HFFc6 (cell line): ENCODE results near the gene PTPRM. TPM values are rescaled to one million over a fixed set of nuclear protein-coding genes. Genes with fewer than 3 reads are reported as not detected.

Experiments used
- DNase-seq: peaks from one replicate; pipeline ENCODE4 v3.0.0-alpha.2; 2018
- H3K27ac Mint-ChIP-seq: 2 replicates; pipeline ENCODE4 v1.8.0; 2020; ENCODE audit warnings: mild to moderate bottlenecking, mixed read lengths
- H3K27me3 Mint-ChIP-seq: 2 replicates; pipeline ENCODE4 v1.8.0; 2021; ENCODE audit warnings: mild to moderate bottlenecking, moderate library complexity, mixed read lengths; ENCODE audit not compliant: insufficient read depth
- H3K36me3 Mint-ChIP-seq: 2 replicates; pipeline ENCODE4 v1.8.0; 2021; ENCODE audit warnings: low read depth, mixed read lengths
- H3K4me1 Mint-ChIP-seq: 2 replicates; pipeline ENCODE4 v1.8.0; 2020; ENCODE audit warnings: low read depth, mixed read lengths
- H3K4me3 Mint-ChIP-seq: 2 replicates; pipeline ENCODE4 v1.8.0; 2020; ENCODE audit warnings: mild to moderate bottlenecking, moderate library complexity, mixed read lengths
- H3K9me3 Mint-ChIP-seq: 2 replicates; pipeline ENCODE4 v1.8.0; 2020; ENCODE audit warnings: mild to moderate bottlenecking, mixed read lengths
- total RNA-seq, 6 experiments: library from RNA; stranded (reverse); fragmentation: NEBNext Ultra II Directional; extraction: Animal tissue kit (Norgen Biotek cat#: 25700); gene quantifications; 2 replicates in 1 of 6; 3 replicates in 5 of 6; pipeline ENCODE4 v1.2.3, GENCODE V29; 2021
- TF ChIP-seq, protein P1 (sequence below): fragments of 200-600 bp; sonication (generic); IDR thresholded peaks from 2 replicates; pipeline ENCODE4 v1.5.0; 2021; ENCODE audit warnings: antibody characterized with exemption, mild to moderate bottlenecking

Gene PTPRM
- total RNA-seq, 6 experiments from 2014 or later: 39.4 to 49.8 (median 43.8) TPM

DNA sequence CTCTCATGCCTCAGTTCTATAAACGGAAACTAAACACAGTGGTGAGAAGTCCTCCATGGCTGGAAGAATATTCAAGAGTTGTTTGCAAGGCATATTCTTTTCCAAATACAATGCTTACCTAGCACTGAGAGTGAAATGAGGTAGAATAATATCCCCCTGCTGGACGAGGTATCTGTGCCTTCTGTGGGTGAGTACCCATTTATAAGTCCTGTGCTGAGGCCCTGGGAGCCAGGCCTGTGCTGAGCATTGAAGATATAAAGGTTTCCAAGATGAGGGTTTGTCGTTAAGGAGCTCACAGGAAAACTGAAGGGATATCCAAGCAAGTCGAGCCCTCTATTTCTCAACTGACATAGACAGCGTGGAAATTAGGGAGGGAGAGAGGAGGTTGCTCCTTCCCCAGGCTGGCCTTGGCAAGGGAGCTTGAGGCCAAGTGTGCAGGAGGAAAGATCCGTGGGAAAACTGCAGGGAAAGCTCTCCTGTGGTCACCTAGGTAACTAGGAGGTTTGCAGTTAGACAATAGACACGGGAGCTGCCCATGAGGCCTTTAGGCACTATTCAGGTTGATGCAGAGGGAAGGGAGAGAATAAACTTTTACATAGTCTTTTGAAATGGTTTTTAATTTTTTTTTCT lies 17.6 kb downstream of the PTPRM start:
- Mint-ChIP-seq H3K4me1 (peaks cover 25% of the 10 kb centered on the region), H3K4me3 (no peak overlapping the region), H3K36me3 (peaks cover 7% of the 10 kb centered on the region; the same call in 1 of the 2 replicates), H3K27me3 (no peaks in the 10 kb centered on the region; the same call in 1 of the 2 replicates), H3K27ac (no peak overlapping the region), H3K9me3 (no peaks in the 10 kb centered on the region)
- DNase-seq: no peak
- TF ChIP-seq, protein P1, sequence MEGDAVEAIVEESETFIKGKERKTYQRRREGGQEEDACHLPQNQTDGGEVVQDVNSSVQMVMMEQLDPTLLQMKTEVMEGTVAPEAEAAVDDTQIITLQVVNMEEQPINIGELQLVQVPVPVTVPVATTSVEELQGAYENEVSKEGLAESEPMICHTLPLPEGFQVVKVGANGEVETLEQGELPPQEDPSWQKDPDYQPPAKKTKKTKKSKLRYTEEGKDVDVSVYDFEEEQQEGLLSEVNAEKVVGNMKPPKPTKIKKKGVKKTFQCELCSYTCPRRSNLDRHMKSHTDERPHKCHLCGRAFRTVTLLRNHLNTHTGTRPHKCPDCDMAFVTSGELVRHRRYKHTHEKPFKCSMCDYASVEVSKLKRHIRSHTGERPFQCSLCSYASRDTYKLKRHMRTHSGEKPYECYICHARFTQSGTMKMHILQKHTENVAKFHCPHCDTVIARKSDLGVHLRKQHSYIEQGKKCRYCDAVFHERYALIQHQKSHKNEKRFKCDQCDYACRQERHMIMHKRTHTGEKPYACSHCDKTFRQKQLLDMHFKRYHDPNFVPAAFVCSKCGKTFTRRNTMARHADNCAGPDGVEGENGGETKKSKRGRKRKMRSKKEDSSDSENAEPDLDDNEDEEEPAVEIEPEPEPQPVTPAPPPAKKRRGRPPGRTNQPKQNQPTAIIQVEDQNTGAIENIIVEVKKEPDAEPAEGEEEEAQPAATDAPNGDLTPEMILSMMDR: no peak

DNA sequence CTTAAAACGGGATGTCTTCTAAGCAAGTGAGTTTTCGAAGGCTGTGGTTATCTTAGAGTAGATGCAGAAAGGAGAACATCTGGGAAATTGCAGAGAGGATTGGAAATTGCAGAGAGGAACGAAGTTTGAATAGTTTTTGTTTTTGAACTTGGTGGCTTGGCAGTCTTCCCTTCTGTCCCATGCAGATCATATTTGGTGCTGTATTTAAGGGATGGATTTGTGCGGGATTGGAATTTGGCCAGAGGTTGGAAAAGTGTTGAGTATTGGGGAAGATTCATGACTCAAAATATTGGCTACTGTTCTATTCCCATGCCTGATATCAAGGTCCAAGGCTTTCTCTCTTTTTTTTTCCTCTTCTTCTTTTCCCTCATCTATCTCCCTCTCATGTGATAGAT lies 18.2 kb downstream of the PTPRM start:
- H3K4me3 Mint-ChIP-seq: no peak overlapping the region
- peaks cover 7% of the 10 kb centered on the region; the same call in 1 of the 2 replicates for H3K36me3 Mint-ChIP-seq
- H3K27me3 Mint-ChIP-seq: no peaks in the 10 kb centered on the region; the same call in 1 of the 2 replicates
- no peaks in the 10 kb centered on the region for H3K9me3 Mint-ChIP-seq
- TF ChIP-seq, protein P1: no peak
- peaks cover 24% of the 10 kb centered on the region for H3K4me1 Mint-ChIP-seq
- DNase-seq: no peak
- no peak overlapping the region for H3K27ac Mint-ChIP-seq

DNA sequence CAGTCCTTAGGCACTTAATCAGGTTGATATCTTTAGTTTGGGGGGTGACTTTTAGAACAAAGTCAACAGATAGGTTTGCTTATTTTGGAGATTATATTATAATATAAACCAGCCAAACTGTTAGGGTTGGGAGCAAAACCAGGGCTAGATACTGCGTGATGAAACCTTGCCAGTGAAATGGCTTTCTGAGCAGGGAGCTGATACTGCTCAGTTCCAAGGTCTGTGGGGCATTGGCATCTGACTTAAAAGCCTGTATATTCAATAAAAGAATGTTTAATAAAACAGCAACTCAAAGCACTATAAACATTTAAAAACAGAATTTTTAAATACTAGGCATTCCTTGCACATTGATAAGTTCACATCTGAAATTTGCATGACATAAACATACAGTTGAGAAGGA lies 19.3 kb downstream of the PTPRM start:
- peaks cover 7% of the 10 kb centered on the region; the same call in 1 of the 2 replicates for H3K36me3 Mint-ChIP-seq
- no peaks in the 10 kb centered on the region for H3K27me3 Mint-ChIP-seq
- H3K4me1 Mint-ChIP-seq: peaks cover 34% of the 10 kb centered on the region
- H3K27ac Mint-ChIP-seq: no peak overlapping the region
- H3K4me3 Mint-ChIP-seq: no peak overlapping the region
- H3K9me3 Mint-ChIP-seq: no peaks in the 10 kb centered on the region
- DNase-seq: no peak
- TF ChIP-seq, protein P1: no peak

DNA sequence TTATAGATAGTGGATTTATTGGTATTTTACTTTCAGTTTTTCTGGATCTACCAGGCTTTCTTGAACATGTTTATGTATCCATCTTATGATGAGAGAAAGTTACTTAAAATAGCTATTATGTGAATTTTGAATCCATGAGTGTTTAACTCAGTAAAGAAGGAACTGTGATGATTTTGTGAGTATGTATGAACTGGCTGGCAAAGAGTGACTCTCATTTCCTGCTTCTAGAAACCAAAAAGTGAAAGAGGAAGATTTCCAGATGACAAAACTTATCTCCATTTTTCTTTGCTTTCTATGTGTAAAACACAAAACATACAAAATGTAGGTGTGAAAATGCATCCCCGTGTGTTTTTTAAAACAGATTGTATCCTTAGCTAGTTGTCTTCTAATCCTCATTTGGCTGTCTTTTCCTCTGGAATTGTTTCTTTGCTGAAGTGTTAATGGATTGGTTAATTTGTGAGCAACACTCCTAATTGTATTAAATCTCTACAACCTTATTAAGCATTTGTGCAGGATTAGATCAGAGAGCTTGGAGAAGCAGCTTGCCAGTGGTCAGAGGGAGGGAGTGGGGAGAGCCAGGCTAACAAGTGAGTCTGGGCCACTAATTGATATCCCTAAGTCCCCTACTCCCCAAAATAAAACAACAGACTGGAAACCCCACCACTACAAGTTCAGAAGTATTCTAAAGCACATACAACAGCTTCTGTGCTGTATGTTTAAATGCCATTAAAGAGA lies 23.9 kb downstream of the PTPRM start:
- Mint-ChIP-seq H3K4me1 (peaks cover 42% of the 10 kb centered on the region), H3K27ac (peak overlapping the region; percentile 76), H3K9me3 (no peaks in the 10 kb centered on the region), H3K27me3 (no peaks in the 10 kb centered on the region), H3K4me3 (peak overlapping the region; percentile 63), H3K36me3 (no peaks in the 10 kb centered on the region)
- TF ChIP-seq, protein P1: no peak
- DNase-seq: peak; percentile 21

DNA sequence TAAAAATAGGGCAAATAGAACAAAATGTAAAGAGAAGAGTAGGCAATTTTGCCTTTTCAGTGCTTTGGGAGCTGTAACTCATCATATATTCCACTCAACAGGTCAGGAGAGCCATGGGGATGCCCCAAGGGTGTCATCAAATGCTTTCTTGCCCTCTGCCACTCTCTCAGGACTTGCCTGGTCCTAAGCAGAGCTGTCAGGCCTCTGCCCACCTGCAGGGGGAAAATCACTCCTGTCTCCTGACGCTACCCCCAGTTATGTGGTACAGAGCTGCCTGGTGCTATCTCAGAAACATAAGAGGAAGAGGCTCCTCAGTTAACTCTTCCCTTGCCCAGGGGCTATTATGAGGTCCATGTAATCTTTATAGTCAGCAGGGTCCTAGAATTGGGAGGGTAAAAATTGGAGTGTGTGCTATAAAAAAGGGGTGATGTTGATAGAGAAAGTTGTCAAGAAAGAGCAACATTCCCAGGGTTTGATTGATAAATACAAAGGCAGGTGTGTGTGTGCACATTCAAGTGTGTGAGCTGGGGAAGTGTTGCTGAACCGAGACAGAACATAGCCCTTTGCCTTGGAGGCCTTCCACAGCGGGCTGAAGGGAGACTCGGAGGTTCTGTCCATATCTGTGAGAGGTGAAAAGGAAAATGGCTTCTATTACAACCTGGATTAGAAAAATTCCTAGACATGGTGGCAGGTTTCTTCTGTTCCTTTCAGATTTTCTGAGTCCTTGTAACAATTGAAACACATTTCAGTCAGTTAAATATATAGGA lies 25.4 kb downstream of the PTPRM start:
- DNase-seq: no peak
- TF ChIP-seq, protein P1: peak; percentile 33; the same call in 1 of the 2 replicates
- Mint-ChIP-seq H3K4me1 (peaks cover 41% of the 10 kb centered on the region), H3K9me3 (no peaks in the 10 kb centered on the region), H3K27ac (no peak overlapping the region), H3K4me3 (no peak overlapping the region), H3K27me3 (no peaks in the 10 kb centered on the region), H3K36me3 (no peaks in the 10 kb centered on the region)
